ENCODE measurements around the gene ELMO1.

GRCh38 chr7:37329940-37330339 lies 118.7 kb downstream of the ELMO1 start:
- TF ChIP-seq CTCF (IDR thresholded peaks at IDR 0.05), result no peak
- TF ChIP-seq POLR2A (IDR thresholded peaks at IDR 0.05), result no peak
- no peak for TF ChIP-seq EP300 (IDR thresholded peaks at IDR 0.05)

Measured in ovary (tissue), 3 donors.